Subcutaneous adipose tissue (tissue), 4 donors: Measurements from ENCODE around the gene GINS1. TPM values are rescaled to one million over a fixed set of nuclear protein-coding genes. Genes with fewer than 3 reads are reported as not detected.

Experiments
- total RNA-seq, 4 donors: library from RNA; depleted of rRNA; stranded (reverse); fragments of >200 nt; gene quantifications; one replicate each; pipeline ENCODE4 v1.1.0, GENCODE V29; 2016
- TF ChIP-seq, protein P1 (sequence below): fragments of 450-650 bp; IDR thresholded peaks from one replicate; pipeline ENCODE4 v1.5.1; 2016; ENCODE audit warnings: low read depth, mild to moderate bottlenecking, control low read depth, antibody characterized with exemption, moderate library complexity

The GINS1 gene
- total RNA-seq, 4 donors from 2014 or later, result 0.16 to 2.2 (median 0.83) TPM

DNA sequence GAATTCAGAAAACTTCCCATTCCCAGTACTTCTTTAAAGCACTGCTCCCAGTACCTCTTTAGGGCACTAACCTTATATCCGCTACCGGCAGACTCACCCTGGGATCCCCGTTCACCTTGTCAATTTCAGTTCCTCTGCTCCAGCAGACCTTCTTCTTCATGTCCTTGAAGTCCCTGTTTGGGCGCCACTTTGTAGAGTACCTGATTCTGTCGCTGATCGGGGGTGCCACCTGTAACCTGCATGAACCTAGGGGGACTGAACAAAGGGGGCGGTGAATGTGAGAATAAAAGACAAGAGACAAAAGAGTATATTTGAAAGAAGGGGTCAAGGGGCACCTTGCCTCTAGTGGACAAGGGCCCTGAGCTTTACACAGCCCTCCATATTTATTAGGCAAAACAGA is 4.9 kb upstream of the GINS1 start:
- TF ChIP-seq, protein P1, sequence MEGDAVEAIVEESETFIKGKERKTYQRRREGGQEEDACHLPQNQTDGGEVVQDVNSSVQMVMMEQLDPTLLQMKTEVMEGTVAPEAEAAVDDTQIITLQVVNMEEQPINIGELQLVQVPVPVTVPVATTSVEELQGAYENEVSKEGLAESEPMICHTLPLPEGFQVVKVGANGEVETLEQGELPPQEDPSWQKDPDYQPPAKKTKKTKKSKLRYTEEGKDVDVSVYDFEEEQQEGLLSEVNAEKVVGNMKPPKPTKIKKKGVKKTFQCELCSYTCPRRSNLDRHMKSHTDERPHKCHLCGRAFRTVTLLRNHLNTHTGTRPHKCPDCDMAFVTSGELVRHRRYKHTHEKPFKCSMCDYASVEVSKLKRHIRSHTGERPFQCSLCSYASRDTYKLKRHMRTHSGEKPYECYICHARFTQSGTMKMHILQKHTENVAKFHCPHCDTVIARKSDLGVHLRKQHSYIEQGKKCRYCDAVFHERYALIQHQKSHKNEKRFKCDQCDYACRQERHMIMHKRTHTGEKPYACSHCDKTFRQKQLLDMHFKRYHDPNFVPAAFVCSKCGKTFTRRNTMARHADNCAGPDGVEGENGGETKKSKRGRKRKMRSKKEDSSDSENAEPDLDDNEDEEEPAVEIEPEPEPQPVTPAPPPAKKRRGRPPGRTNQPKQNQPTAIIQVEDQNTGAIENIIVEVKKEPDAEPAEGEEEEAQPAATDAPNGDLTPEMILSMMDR, result no peak

DNA sequence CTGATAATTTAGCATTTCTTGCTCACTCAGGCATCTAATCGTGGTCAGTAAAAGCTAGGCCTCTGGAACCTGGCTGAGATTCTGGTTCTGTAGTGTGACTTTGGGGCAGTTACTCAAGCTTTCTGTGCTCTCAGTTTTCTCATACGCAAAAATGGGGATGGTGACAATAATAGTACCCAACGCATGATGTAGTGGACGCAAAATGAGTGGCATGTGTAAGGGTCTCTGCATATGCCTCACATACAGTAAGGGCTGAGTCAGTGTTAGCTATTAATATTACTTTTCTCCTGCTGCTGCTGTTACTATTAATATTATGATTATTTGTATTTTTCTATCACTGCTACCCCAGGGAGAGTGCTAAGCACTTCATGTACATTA is 686 bp downstream of the GINS1 start:
- TF ChIP-seq, protein P1, result no peak

DNA sequence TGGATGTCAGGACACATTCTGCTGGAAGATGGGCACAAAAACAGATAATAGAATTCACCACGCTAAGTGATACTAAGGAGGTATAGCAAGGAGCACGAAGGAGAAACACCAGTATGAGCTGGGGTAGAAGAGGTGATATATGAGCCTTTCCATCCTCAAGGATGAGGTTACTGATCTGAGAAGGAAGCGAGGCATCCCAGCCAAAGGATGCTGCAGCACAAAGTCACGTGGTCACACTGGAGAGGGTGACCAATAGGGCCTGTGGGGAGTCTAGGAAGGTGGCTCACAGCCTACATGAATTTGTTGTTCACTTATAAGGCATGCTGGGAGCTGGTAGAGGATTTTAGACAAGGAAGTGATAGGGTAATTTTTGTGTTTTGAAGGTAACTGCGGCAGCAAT is 1.4 kb downstream of the GINS1 start:
- TF ChIP-seq, protein P1, result no peak

DNA sequence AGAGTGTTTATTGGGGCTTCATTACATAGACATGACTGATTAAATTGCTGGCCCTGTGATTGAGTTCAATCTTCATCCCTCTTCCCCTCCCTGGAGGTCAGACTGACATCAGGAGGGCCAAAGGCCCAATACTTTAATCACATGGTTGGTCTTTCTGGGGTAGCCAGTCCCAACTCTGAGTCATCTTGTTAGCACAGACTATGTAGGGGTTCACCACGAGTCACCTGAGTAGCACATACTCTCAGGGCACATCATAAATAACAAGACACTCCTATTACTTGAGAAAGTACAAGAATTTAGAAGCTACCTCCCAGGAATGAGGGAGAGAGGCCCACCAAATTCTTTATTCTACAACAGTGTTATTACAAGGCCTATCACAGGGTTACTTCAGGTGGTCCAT is 11.3 kb downstream of the GINS1 start:
- TF ChIP-seq, protein P1, result no peak

DNA sequence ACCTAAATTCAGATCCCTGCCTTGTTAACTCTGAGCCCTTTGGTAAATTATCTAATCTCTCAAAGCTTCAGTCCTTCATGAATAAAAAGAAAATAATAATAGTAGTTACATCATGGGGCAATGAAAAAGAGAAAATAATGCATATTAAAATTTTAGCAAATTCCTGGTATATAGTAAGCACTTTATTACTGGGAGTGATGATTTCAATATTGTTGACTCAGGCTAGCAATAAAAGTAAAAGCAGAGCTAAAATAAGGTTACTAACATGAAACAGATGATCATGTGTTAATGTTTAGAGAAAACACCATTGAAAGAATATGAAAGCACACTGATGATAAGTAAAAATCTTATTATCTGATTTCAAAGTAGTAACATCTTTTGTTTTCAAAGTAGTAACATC is 13.6 kb downstream of the GINS1 start:
- TF ChIP-seq, protein P1, result no peak

DNA sequence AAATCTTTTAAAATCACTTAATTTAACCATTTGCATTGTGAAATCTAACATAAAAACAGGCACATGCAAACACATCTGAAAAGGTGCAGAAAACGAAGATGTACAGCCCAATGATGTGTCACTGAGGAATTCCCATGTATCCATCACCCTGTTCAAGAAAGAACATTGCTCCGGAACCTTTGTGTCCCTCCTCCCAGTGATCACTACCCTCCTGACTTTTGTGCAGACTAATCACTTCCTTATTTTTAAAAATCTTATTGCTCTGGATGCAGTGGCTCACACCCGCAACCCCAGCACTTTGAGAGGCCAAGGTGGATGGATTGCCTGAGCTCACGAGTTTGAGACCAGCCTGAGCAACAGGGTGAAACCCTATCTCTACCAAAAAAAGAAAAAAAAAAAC is 14.6 kb downstream of the GINS1 start:
- TF ChIP-seq, protein P1, result no peak

DNA sequence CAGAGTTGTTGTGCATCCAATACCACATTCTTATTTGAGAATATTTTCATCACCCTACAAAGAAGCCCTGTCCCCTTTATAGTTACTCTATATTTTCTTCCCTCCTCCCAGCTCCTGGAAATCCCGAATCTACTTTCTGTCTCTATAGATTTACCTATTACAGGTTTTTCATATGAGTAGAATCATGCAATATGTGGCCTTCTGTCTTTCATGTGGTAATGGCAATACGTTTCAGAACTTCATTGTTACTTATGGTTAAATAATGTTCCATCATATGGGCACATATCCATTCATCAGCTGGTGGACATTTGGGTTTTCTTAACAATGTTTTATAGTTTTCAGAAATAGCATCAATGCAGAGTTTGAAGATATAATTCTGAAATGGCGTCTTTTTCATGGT is 17.1 kb downstream of the GINS1 start:
- TF ChIP-seq, protein P1, result no peak

DNA sequence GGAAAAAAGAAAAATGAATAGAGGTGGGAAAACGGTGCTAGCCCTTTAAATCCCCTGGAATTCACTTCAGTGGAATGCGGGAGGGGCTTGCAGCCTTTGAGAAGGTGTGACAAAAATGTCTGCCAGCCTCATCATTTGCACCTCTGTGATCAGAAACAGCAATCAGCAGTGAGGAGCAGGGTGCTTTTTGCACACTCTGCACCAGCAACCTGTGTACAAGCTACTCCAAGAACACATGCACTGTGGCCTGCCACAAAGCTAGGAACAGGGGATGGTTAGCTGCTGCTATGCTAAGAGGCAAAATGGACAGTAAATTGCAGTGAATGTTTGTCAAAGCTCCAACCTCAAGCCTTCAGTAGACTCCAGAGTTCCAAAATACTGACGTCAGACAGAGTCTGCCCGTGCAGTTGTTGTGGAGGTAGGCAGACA is 29.7 kb downstream of the GINS1 start:
- TF ChIP-seq, protein P1, result no peak
